ENCODE data around the gene TRPC3. TPM values are rescaled to one million over a fixed set of nuclear protein-coding genes. Genes with fewer than 3 reads are reported as not detected.
"Not testable (repeated sequence)": the region's sequence is repeated elsewhere in the genome, so short reads cannot be mapped to it uniquely, and the experiment has no call there.

Gene TRPC3
- total RNA-seq, 1 experiment from 2014 or later, result 0.05 TPM

DNA sequence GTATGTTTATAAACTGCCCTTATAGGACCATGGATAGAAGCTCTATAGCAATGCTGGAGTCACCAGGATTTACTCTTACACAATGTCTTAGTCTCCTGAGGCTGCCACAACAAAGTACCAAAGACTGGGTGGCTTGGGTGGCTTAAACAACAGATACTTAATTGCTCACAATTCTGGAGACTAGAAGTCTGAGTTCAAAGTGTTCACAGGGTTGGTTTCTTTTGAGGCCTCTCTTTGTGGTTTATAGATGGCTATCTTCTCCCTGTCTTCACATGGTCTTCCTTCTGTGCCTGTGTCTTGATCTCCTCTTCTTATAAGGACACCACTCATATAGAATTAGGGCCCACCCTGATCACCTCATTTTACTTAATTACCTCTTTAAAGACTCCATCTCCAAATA, 2.0 kb upstream of the TRPC3 start:
- no peak for DNase-seq (ENCODE audit: low read depth, low spot score)
- in situ Hi-C loops (cut with HindIII; ENCODE audit: low pct_unique_long_range_greater_than_20kb, low sequenced_read_pairs), result no loop called here

DNA sequence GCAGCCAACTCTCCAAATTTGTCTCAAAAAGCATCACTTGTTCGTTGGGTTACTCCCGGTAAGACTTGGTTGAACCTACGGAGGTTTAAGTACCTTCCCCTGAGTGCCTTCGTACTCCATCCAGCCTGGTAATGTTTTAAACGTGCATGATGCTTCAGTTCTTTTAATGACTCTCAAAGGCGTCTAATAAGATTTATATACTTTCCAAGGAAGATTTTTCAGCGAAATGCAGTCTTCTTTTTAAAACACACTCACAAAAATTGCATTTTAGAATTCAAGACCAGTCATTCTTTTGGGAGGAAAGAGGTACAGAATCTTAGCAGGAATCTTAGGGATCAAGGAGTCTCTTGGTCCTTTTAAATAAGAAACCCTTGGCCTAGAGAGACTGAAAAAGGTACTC, 430 bp upstream of the TRPC3 start:
- in situ Hi-C loops (cut with HindIII; ENCODE audit: low pct_unique_long_range_greater_than_20kb, low sequenced_read_pairs), result no loop called here
- DNase-seq (ENCODE audit: low read depth, low spot score), result no peak

DNA sequence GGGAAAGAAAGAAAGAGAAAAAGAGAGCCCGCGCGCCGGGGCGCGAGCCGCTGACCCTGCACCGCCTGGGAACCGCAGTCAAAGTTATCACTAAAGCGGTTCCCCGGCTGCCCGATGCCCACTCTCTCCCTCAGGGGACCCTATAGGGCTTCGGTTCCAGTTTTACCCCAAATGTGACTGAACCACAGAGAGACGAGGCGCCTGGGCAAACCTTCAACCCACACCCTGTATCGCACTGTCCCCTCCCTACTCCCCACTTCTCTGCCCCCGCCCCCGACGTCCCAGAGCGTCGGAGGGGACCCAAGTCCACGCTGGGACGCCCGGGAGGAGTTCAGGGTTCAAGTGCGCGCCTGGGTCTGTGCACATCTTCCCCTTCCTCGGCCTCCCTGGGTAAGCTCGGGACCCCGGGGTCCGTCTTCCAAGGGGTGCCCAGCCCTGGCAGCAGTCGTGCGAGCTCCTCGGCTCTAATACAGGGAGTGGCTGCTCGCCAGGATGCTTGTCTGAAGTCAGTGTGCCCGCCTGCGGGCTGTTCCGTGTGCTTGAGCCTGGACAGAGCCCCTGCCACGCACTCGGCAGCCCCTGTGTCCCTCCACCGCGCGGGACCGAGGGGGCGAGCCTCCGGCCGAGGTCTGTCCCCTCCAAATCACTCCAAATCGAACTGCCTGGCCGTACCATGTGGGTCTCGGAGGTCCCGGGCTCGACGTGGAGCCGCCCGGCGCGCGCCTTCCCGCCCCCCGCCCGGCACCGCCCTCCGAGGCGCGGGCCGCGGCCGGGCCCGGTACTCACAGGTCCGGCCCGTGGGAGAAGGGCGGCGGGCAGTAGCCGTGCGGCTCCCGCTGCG, 960 bp downstream of the TRPC3 start:
- DNase-seq (ENCODE audit: low read depth, low spot score), result no peak

DNA sequence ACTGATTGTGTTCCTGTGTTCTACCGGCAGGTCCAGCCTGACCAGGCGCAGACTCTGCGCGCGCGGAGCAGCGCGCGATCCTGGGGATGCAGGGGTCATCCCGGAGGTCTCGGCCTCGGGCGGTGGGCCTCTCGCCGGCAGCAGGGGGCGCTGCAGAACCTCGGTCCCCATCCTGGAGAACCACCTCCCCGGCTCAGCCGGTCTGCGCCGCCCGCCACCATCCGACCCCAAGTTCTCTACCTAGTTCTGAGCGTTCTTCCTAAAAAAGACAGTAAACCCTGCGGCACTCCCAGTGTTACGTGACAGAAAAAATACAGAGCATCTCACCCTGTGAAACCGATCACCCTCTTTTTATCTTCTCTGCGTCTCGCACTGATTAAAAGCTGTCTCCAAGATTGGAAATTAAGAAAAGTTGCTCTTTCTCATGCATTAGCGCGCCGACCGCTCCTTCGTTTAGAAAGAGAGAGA, 1.6 kb downstream of the TRPC3 start:
- peak; percentile 53 for DNase-seq (ENCODE audit: low read depth, low spot score)
- in situ Hi-C loops (cut with HindIII; ENCODE audit: low pct_unique_long_range_greater_than_20kb, low sequenced_read_pairs), result no loop called here

More for the DNA sequence above, 960 bp downstream of the TRPC3 start:
- in situ Hi-C loops (cut with HindIII; ENCODE audit: low pct_unique_long_range_greater_than_20kb, low sequenced_read_pairs), result no loop called here

DNA sequence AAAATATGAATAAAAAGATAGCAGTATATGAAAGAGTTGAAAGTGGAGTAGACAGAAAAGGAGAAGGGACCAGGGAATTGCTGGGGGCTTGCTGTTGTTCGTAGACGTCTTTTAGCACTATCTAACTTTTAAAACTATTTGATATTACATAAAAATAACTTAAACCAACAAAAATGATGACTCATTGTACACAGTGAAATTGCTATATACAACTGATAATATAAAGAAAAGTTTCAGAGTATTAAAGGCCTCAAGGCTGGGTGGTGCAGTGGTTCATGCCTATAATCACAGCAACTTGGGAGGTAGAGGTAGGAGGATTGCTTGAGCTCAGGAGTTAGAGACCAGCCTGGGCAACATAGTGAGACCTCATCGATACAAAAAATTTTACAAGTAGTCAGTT, 5.2 kb downstream of the TRPC3 start:
- in situ Hi-C loops (cut with HindIII; ENCODE audit: low pct_unique_long_range_greater_than_20kb, low sequenced_read_pairs), result no loop called here
- no peak for DNase-seq (ENCODE audit: low read depth, low spot score)

DNA sequence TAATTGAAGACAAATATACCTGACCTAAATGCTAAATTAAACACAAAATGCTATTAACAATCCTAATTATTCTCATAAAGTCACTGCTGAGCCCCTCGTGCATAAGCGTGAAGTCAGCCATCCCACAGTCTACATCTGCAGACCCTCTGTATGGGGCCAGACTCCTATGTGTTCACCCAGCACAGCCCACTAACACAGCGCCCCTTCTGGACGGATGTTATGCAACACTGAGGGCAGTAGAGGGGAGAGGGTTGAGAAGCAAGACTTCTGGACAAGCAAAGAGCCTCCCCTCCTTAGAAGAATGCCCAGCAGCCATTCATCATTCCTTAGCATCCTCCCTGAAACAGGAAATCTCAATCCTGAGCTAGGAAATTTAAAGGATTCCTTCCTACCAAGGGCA, 7.9 kb downstream of the TRPC3 start:
- peak; percentile 39 for DNase-seq (ENCODE audit: low read depth, low spot score)
- in situ Hi-C loops (cut with HindIII; ENCODE audit: low pct_unique_long_range_greater_than_20kb, low sequenced_read_pairs), result no loop called here

DNA sequence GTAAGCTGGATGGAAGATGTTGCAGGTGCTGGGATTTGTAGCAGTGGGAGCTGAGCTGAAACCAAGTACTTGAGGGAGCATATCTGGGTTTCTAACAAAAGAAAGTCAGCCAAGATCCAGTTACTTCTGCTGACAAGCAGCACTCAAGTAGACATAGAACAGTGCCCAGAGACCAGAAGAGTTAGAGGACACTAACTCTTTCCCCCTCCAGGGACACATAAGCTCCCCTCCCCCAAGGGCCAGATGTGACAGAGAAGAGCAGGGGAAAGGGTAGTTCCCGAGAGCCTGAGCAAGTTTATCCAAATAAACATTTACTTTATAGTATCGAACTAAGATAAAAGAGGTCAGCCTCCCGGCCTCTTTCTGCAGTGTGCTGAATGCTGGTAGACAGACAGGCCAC, 12.2 kb downstream of the TRPC3 start:
- no peak for DNase-seq (ENCODE audit: low read depth, low spot score)
- in situ Hi-C loops (cut with HindIII; ENCODE audit: low pct_unique_long_range_greater_than_20kb, low sequenced_read_pairs), result no loop called here

DNA sequence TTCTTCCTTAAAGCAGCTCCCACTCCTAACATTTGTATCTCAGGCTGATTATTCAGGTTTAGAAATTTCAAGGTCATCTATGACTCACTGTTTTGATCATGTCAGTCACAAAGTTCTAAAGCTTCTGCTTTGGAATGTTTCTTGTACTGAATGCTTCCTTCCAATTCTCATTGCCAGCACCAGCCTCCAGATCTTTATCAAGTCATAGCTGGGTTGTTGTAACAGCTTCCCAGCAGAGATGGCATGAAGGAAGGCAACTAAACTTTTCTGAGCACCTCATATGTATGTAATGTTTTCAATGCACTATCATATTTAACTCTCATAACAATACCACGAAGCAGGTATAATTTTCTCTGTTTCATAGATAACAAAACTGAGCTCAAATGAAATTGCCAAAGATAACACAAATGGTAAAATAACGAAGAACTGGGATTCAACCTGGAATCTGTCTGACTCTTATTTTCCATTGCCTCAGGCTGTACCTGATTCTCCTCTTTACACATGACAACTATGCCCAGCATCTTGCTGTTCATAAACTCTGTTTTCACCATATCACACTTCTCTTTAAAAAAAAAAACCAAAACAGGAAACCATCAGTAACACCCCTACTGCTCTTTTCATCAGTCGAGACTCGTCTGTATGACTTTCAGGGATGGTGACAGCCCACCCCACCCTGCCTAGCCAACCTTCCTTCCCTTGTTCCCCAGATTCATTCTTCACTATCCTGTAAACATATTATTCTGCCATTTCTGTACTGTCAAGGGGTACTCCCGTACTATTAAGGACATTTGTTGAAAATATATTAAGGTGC, 13.4 kb downstream of the TRPC3 start:
- no peak for DNase-seq (ENCODE audit: low read depth, low spot score)
- in situ Hi-C loops (cut with HindIII; ENCODE audit: low pct_unique_long_range_greater_than_20kb, low sequenced_read_pairs), result no loop called here

DNA sequence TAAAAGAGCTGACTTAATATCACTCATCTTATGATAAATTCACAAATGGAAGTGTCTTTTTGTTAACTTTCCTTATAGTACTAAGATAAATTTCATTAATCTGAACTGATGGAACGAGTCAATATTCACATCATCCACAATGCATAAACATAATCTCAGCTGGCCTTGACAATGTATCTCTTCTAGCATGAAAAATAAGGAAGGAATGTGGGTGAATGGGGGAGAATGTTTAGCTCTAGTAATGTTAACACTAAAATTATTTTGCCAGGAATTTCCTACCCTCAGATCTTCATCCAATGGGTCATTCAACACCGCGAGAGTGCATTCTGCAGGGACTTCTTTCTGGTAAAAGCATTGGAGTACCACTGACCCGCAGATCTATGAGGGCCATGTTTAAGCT, 15.8 kb downstream of the TRPC3 start:
- in situ Hi-C loops (cut with HindIII; ENCODE audit: low pct_unique_long_range_greater_than_20kb, low sequenced_read_pairs), result no loop called here
- DNase-seq (ENCODE audit: low read depth, low spot score), result no peak

DNA sequence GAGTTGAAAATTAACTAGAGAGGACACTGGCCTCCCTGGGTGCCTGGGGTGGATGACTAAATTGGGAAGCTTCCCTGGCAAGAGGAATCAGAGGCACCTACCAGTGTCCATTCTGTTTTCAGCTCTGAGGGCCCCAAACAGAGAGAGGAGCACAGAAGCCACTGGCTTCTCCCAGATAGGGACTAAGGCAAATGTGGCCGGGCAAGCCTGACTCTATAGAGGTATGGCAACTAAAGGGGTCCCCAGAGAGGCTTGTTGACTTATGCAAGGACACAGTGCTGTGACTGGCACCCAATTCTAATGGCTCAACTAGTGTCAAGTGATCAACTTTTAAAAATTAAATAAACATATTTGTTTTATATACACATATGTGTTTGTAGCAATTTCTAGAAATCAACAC, 17.2 kb downstream of the TRPC3 start:
- no peak for DNase-seq (ENCODE audit: low read depth, low spot score)
- in situ Hi-C loops (cut with HindIII; ENCODE audit: low pct_unique_long_range_greater_than_20kb, low sequenced_read_pairs), result no loop called here

DNA sequence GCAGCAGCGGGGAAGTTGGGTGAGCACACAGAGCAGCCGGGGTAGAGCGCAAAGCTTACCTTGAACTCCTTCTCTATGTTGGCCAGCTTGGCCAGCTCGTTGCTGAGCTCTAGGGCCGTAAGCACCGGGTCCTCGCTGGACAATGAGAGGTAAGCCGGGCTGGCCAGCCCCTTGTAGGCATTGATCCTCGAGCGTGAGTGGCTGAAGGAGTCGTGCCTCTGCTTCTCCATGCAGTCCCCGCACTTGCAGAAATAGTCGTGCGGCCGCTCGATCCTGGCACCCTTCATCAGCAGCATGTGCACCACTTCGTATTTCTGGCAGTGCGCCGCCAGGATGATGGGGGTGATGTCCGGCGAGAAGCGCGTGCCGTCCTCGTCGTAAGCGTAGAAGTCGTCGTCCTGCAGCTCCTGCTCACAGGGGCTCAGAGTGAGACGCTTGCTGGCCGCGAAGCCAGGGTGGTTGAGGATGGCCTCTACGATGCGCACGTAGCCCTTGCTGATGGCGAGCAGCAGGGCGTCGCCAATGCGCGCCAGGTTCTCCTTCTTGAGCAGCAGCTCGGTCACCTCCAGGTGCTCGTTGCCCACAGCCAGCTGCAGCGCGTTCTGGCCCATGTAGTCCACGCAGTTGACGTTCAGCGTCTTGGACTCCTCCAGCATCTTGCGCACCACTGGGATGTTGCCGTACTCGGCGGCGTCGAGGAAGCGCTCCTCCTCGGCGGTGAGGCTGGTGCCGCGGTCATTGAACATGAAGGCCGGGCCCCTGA, 19.5 kb downstream of the TRPC3 start:
- no peak for DNase-seq (ENCODE audit: low read depth, low spot score)
- in situ Hi-C loops (cut with HindIII; ENCODE audit: low pct_unique_long_range_greater_than_20kb, low sequenced_read_pairs), result no loop called here

DNA sequence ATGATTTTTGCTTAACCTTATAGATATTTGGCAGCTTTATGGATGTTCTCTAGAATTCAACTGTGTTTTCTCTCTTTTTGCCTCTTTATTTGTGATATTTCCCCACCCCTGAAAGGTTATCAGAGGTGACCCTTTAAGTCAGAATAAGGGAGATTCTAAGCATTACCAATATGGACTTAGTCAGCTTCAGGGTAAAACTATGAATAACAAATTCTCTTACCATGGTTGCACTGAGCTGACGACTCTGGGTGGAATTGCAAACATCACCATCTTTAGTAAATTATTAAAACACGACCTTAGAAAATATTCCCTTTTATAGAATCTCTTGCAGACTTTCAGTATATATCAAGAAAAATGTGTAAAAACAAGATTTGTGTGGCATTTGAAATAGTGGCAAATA, 21.6 kb downstream of the TRPC3 start:
- no peak for DNase-seq (ENCODE audit: low read depth, low spot score)
- in situ Hi-C loops (cut with HindIII; ENCODE audit: low pct_unique_long_range_greater_than_20kb, low sequenced_read_pairs), result no loop called here

DNA sequence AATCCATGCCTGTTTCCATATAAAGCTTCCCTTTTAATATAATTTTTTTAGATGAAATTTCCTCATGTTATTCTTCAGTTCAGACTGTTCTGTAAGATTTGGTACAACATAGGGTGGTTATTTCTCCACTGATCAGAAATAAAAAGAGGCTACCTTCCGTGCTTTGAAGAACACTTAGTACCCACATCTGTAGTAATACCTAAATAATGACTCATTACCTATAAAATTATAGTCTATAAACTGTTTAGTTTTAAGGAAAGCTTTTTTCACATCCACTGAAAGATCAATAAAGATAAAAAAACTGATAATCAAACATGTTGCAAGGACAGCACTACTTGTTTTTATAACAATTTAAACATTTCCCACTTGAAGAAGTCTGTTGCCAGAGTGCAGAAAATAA, 23.9 kb downstream of the TRPC3 start:
- in situ Hi-C loops (cut with HindIII; ENCODE audit: low pct_unique_long_range_greater_than_20kb, low sequenced_read_pairs), result no loop called here
- DNase-seq (ENCODE audit: low read depth, low spot score), result no peak

DNA sequence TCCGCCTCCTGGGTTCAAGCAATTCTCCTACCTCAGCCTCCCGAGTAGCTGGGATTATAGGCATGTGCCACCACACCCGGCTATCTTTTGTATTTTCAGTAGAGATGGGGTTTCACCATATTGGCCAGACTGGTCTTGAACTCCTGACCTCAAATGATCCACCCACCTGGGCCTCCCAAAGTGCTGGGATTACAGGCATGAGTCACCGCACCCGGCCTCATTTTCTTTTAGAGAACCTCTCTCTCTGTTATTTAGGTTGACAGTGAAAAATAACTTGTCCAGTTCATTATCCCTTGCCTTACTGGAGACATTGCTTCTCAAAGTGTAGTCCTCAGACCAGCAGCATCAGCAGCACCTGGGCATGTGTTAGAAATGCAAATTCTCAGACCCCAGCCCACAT, 25.4 kb downstream of the TRPC3 start:
- in situ Hi-C loops (cut with HindIII; ENCODE audit: low pct_unique_long_range_greater_than_20kb, low sequenced_read_pairs); DNase-seq (ENCODE audit: low read depth, low spot score): not testable (repeated sequence)

DNA sequence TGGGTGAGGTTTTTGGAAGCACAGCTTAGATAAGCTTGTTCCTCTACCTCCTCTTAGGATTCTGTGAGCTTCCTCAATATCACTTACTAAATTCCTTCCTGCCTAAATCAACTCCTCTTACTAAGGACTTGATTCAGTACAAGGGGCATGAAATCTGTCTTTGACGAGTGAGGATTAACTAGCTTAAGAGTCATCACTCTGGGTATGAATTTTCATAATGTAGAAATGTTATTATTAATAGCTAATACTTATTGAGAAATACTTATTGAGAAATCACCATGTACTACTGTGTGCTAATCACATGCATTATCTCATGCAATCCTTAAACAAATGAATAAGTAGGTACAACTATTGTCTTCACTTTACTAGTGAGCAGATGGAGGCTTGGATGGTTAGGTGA, 28.6 kb downstream of the TRPC3 start:
- in situ Hi-C loops (cut with HindIII; ENCODE audit: low pct_unique_long_range_greater_than_20kb, low sequenced_read_pairs), result no loop called here

DNA sequence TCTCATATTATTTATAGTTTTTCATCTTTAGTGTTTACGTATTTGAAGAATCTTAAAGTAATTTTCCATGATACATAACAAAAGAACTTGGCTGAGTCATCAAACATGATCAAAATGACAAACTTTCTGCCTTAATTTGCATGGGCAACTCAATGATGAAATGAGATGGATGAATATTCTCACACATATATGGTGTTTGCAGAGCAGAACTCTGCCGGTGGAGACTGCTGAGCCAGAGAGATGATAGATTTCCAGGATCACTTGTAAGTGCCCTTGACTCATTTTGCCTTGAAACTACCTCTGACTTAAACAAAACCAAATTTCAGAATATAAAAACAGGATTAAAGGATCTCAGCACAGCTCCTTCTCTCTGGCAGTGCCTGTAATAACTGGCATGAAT, 38.2 kb downstream of the TRPC3 start:
- in situ Hi-C loops (cut with HindIII; ENCODE audit: low pct_unique_long_range_greater_than_20kb, low sequenced_read_pairs), result no loop called here

More for the DNA sequence above, 28.6 kb downstream of the TRPC3 start:
- no peak for DNase-seq (ENCODE audit: low read depth, low spot score)

DNA sequence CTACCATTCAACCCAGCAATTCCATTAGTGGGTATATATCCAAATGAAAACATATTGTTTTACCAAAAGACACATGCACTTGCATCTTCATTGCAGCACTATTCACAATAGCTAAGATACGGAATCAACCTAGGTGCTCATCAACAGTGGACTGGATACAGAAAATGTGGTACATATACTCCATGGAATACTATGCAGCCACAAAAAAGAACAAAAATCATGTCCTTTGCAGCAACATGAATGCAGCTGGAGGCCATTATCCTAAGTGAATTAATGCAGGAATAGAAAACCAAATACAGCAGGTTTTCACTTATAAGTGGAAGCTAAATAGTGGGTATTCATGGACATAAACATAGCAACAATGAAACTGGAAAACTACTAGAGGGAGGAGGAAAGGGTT, 43.5 kb downstream of the TRPC3 start:
- DNase-seq (ENCODE audit: low read depth, low spot score), result no peak
- in situ Hi-C loops (cut with HindIII; ENCODE audit: low pct_unique_long_range_greater_than_20kb, low sequenced_read_pairs), result no loop called here

More for the DNA sequence above, 38.2 kb downstream of the TRPC3 start:
- DNase-seq (ENCODE audit: low read depth, low spot score), result no peak
